Adrenal gland (tissue), 5 donors: ENCODE measurements around the gene JSRP1.

ENCODE experiments used
- POLR2A ChIP-seq, 2 donors: fragments of 450-650 bp; IDR thresholded peaks; one replicate each; pipeline ENCODE4 v1.6.1; 2017; ENCODE audit warnings: antibody characterized with exemption in 2 of 2, mild to moderate bottlenecking in 2 of 2, moderate library complexity in 1 of 2
- TF ChIP-seq, protein P1 (sequence below), 6 experiments: fragments of 450-650 bp in 4 of 6; fragments of 200-600 bp in 2 of 6; sonication (generic) in 1 of 6; IDR thresholded peaks; 1 replicate in 5 of 6; 2 replicates in 1 of 6; pipeline versions ENCODE4 v1.5.1 to v1.8.0; 2016 to 2021; ENCODE audit warnings: antibody characterized with exemption in 6 of 6, mild to moderate bottlenecking in 2 of 6, moderate library complexity in 1 of 6
- donor health status: DM: no; HTN: no; CAD: no.

DNA sequence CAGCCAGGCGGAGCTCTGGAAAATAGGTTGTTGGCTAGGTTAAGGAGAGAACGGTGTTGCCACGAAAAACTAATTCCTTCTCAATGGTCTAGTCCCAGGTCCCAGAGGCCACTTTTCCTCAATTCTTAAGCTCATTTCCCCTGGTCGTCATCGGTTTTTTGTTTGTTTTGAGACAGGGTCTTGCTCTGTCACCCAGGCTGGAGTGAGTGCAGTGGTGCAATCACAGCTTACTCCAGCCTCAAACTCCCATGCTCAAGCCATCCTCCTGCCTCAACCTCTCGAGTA lies 18.4 kb downstream of the JSRP1 start:
- no peak for TF ChIP-seq POLR2A (IDR thresholded peaks at IDR 0.05)
- TF ChIP-seq, protein P1, sequence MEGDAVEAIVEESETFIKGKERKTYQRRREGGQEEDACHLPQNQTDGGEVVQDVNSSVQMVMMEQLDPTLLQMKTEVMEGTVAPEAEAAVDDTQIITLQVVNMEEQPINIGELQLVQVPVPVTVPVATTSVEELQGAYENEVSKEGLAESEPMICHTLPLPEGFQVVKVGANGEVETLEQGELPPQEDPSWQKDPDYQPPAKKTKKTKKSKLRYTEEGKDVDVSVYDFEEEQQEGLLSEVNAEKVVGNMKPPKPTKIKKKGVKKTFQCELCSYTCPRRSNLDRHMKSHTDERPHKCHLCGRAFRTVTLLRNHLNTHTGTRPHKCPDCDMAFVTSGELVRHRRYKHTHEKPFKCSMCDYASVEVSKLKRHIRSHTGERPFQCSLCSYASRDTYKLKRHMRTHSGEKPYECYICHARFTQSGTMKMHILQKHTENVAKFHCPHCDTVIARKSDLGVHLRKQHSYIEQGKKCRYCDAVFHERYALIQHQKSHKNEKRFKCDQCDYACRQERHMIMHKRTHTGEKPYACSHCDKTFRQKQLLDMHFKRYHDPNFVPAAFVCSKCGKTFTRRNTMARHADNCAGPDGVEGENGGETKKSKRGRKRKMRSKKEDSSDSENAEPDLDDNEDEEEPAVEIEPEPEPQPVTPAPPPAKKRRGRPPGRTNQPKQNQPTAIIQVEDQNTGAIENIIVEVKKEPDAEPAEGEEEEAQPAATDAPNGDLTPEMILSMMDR (IDR thresholded peaks at IDR 0.05), result no peak
